CD4-positive, alpha-beta T cell treated with Interferon alpha-2 for 1 hour (primary cell): ENCODE measurements around the gene ABCD4.
A peak's percentile ranks its signal among the peaks of the same experiment; 100 is the strongest.
"Not testable (repeated sequence)": the region's sequence is repeated elsewhere in the genome, so short reads cannot be mapped to it uniquely, and the experiment has no call there.

ENCODE experiments used
- DNase-seq, 2 donors: peaks; one replicate each; pipeline ENCODE4 v3.0.0-alpha.2; 2020 to 2022

Gene ABCD4

DNA sequence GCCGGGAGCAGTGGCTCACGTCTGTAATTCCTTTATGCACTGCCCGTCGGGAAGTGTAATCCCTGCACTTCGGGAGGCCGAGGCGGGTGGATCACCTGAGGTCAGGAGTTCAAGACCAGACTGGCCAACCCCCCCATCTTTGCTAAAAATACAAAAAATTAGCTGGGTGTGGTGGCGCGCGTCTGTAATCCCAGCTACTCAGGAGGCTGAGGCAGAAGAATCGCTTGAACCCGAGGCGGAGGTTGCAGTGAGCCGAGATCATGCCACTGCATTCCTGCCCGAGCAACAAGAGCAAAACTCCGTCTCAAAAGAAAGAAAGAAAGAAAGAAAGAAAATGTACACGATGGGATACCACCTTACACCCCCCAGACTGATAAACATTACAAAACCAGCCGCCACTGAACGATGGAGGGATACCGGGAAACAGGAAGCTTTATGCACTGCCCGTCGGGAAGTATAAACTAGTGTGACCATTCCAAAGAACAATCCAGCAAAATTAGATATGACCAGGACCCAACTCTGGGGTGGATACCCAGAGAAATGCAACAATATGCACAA is 1.1 kb downstream of the ABCD4 start:
- DNase-seq = no peak

DNA sequence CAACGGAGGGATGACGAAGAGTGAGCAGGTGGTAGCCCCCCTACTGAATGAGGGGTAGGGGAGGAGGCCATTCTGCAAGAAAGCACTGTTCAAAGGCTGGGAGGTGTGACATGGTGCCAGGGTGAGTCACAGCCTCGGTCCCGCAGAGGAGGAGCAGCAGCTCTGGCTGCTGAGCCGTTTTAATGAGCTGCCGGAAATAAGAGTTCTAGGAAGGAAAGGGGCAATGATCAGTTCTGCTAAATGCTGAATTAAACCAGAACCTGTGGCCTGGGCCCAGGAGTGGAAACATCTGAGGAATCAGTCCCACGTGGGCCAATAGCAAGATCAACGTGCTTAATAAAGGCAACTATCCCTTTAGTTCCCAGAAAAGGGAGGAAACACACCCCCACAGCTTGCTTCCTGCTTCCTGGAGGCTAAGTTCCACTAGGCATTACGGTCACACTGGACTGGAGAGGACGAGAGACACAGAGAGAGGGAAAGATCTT is 3.6 kb downstream of the ABCD4 start:
- peak in 1 of 2 donors; percentile 47 for DNase-seq

DNA sequence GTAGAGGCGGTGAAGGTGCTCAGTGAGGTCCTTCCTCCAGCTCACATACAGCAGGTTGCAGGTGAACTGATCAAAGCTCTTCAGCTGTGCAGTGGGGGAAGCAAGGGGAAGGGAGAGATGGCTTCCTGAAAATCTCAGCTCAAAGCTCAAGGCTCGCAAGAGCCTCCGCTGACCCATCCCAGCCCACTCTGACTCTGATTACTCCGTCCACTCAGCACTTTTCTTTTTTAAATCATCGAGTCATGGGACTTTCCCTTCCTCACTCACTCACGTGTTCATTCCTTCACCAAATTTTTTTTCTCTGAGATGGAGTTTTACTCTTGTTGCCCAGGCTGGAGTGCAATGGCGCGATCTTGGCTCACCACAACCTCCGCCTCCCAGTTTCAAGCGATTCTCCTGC is 4.7 kb downstream of the ABCD4 start:
- DNase-seq = no peak

DNA sequence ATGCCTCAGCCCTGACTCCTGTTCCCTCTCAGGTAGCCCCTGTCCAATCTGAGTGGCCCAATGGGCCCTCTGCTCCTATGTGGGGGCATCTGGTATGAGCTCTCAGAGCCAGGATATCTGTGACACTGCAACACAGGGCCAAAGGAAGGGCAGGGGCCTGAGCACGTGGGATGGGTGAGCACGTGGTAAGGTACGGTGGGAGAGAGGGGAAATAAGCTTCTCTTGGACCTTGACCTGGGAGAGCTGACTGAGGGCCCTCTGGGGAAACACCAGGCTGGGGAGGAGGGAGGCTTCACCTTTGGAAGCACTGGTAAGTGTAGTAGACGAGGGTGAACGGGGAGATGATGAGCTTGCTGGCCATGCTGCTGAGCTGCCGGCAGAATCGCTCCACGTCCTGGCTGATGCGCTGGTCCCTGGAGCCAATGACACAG is 6.7 kb downstream of the ABCD4 start:
- DNase-seq = no peak

DNA sequence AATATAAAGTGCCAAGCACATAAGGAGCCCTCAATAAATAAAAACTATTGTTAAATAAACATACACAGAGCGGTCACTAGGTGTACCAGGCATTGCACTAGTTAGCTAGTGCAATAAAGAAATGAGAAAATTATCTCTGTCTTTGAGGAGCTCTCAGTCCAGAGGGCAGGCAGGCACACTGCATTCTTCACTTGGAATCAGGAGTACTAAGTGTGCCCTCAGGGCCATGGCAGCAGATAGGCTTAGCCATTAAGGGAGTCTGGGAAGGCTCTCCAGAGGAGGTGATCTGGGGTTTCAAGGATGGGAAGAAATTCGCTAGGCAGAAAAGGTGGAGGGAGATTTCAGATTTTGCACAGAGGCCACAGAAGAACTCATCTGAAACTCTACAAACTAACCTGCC is 9.1 kb downstream of the ABCD4 start:
- no peak for DNase-seq

DNA sequence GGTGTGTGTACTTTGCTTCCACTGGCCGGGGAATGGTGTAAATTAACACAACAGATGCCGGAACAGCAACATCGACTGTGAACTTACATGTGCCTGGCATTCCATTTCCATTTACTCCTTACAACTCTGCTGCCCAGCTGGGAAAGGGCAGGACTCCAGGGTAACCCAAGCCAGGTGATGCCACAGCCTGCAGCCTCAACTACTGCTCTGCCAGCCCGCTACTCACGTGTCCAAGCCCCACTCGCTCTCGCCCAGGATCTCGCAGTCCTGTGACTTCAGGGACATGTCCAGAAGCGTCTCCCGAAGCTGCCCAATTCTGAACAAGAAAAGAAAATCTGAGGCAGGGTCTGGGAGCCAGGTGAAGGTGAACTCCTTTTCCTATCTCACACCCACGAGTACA is 10.7 kb downstream of the ABCD4 start:
- DNase-seq = no peak

DNA sequence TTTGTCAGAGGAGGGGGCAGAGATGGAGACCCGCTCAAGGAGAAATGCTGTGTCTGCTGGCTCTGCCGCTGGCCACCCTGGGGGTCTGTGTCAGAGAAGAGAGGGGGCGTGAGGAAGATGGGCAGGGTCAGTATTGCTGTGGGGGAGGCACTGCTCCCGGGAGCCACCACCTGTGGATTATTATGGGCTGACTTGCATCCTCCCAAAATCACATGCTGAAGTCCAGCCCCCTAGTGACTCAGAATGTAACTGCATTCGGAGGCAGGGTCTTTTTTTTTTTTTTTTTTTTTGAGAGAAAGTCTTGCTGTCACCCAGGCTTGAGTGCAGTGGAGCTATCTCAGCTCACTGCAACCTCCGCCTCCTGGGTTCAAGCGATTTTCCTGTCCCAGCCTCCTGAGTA is 12.3 kb downstream of the ABCD4 start:
- DNase-seq = peak in 1 of 2 donors; percentile 30

DNA sequence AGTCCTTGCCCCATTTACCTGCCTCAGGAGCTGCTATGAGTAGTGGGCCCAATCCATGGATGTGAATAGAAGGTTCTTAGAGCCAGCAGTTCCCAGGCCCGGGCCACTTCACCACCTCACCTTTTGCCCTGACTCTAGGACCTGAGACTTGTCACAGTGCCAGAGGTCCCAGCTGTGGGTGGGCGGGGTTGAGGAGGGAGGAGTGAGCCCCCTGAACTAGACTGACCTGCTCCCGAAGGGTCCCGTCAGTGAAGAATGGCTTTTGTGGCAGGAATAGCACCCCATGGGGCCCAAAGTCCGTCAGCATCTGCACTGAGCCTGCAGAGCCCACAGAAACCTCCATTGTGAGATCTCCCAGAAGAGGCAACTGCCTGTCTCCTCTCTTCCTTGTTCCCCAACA is 12.9 kb downstream of the ABCD4 start:
- no peak for DNase-seq

DNA sequence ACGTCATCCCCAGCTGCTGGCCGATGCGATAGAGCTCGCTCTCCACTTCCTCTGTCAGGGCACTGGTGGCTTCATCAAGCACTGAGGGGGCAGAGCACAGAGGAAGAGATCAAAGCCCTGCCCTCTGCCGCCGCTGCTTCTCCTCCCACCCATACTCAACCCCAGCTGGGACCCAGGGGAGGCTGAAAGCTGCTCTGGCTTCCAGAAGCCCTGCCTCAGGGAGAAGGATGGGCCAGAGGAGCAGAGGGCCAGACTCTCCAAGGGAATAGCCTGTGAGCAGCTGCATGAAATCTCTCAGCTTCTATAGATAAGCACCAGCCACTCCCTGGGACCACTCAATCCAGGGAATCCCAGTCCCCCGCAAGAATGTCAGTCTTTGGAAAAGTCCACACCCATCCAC is 16.0 kb downstream of the ABCD4 start:
- DNase-seq = no peak

DNA sequence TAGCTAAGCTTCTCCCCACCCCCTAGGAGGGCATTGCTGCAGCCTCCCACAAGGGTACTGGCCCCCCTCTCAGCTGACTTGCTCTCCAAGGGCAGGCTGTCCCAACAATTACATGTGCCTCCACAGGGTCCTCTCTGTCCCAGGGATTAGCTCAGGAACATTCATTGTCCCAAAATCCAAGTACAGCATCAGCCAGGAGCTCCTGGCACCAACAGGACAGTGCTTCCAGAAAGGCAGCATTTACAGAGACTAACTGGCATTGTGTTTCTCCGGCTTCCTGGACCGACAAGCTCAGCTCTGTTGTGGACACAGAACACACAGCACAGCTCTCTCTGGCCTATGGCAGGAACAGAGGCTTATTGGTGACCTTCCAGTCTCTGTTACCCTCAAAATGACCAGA is 21.7 kb downstream of the ABCD4 start:
- DNase-seq = no peak

DNA sequence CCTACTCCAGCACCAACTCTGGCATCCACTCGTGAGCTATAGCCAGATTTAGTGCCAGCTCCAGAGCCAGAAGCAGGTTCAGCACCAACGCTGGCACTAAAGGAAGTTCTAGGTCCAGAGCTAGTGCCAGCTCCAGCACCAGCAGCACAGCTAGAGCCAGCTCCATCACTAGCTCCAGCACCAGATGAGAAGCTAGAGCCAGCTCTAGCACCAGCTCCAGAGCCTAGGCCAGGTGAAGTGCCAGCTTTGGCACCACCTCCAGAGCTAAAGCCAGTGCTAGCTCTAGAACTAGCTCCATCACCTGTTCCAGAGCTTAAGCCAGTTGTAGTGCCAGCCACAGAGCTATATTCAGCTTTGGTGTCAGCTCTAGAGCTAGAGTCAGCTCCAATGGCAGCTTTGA is 24.7 kb downstream of the ABCD4 start:
- DNase-seq = no peak

DNA sequence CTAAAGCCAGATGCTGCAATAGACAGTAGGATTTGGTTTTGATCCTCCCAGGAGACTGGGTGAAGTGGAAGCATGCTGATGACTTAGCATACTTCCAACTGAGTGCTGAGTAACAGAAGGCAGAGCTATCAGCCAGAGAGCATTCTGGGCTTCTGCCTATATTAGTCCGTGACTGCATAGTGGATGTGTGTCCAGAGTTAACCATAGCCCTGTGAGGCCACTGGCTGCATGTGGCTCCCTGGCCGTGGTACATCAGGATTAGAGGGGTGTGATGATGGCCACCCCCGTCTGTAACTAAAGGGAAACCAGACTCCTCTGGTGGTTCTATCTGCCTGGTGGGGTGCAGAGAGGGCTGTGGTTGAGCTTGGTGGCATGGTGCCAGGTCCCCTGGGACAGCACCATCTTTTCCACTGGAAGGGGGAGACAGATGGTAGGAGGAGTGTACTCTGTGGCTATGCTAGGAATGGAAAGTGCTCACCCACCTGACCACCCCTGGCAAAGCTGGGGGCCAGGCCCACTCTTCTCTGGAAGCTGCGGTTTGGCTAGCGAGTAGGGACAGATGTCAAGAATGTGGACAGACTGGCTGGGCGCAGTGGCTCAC is 27.4 kb downstream of the ABCD4 start:
- DNase-seq = no peak

DNA sequence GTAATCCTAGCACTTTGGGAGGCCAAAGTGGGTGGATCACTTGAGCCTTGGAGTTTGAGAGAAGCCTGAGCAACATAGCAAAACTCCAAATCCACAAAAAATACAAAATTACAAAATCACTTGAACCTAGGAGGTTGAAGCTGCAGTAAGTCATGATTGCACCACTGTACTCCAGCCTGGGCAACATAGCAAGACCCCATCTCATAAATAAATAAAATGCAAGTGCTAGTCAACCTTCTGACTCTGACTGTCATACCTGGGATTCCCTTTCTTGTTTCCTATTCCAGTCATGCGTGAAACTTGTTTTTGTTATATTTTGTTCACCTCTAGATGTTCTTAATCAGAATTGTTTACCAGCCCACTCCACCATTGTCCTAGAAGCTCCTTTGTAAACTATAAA is 31.4 kb downstream of the ABCD4 start:
- DNase-seq = no peak

DNA sequence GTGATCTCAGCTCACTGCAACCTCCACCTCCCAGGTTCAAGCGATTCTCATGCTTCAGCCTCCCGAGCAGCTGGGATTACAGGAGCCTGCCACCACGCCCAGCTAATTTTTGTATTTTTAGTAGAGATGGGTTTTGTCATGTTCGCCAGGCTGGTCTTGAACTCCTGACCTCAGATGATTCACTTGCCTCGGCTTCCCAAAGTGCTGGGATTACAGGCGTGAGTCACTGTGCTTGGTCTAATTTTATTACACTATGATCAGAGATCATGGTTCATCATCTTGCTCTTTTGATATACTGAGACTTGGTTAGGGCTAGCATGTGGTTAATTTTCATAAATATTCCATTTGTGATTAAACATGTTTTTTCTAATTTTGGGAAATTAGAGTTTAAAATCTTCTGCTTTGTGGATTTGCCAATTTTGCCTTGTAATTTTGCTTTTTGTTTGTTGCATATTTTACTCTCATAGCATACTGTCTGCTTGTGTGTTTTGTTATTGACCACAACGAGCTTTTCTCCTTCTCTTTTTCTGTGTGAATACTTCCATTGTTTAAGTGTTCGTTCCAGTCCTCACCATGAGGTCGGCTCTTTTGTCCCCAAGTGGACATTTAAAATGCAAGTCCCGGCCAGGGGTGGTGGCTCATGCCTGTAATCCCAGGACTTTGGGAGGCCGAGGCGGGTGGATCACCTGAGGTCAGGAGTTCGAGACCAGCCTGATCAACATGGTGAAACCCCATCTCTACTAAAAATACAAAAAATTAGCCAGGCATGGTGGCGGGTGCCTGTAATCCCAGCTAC is 32.2 kb downstream of the ABCD4 start:
- not testable (repeated sequence) for DNase-seq

DNA sequence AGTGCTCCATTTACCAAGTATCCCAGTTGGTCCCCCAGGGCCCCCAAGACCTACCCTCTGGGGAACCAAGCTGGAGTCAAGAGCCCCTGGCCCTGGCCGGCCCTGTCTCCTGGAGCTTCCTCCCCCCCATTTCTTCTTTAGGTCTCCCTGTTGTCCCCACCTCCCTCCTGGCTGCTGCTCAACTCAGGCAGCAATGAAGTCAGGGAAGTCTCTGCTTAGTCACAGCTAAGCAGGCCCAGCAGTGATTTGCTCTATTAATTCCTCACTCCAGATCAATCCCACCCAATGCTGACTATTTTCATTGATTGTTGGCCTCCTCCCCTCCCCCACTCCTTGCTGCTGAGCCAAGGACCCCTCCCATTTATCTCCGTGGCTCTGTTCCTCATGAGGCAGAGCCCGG is 35.1 kb downstream of the ABCD4 start:
- no peak for DNase-seq

DNA sequence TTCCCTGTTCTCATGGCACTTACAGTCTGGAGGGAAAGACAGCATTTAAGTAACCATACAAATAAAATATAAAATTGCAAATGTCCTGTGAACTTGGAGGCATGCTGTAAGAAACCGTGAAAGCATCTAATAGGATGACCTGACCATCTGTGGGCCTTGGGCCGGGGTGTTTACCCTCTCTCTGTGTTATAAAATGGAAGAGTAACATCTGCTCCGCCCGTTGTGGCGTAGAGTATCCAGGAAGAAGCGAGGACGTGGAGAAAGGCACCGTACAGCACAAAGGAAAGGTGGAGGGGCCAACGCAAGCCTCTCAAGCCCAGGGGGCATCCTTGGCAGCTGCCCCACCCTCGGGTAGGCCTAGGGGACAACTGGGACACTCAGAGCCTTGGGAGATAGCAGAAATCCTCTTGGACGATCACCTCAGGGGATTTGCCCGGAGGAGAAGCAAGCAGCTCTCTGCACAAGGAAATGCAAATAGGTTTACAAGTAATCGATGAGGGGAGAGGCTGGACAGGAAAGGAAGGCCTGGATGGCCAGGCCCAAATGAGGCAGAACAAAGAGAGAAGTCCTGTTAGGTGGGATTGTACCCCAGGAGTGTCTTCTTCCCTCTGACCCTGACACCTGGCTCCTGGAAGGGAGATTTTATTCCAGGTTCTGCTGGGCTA is 37.3 kb downstream of the ABCD4 start:
- no peak for DNase-seq

DNA sequence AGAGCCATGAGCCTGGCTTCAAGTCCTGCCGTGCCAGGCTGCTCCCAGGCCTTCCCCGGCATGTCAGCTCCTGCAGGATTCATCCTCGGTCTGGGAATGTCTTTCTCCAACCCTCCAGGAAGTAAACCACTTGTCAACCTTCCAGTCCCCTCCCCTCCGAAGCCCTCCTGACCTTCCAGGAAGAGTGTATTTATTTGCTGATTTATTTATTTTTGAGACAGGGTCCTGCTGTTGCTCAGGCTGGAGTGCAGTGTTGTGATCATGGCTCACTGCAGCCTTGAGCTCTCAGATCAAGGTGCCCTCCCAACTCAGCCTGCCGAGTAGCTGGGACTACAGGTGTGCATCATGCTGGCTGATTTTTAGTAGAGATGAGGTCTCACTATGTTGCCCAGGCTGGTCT is 38.8 kb downstream of the ABCD4 start:
- no peak for DNase-seq

DNA sequence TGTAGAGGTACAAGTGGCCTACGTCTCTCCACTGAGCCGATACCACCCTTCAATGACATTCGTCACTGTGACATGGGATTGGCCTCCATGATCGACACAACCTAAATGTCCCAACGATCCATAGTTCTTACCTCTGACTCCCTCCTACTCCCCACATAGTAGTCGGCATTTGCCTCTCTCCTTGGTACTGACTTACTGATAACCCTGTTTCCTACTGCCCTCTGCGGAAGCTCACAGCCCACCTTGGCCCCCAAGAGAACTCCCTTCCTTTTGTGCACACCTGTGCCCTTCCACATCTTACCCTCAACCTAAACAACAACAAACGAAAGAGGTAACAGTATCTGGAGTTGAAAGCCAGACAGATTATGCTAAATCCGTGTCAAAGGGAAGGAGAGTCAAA is 39.6 kb downstream of the ABCD4 start:
- no peak for DNase-seq

DNA sequence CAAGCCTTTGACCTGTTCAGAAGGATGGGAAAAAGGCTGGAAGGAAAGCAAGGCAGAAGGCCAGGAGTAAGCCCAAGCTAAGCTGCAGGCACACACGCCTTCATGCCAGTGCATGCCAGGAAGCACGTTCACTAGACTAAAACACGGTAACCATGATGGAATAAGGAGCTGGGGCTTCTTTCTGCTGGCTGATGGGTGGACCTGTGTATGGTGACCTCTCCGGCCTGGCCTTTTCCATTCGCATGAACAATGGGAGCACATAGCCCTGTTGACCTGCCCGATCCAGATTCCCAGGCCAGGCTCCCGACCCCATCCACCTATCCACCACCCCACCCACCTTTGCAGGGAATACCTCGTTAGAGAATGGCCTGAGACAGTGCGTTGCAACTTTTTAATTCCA is 40.7 kb downstream of the ABCD4 start:
- no peak for DNase-seq

DNA sequence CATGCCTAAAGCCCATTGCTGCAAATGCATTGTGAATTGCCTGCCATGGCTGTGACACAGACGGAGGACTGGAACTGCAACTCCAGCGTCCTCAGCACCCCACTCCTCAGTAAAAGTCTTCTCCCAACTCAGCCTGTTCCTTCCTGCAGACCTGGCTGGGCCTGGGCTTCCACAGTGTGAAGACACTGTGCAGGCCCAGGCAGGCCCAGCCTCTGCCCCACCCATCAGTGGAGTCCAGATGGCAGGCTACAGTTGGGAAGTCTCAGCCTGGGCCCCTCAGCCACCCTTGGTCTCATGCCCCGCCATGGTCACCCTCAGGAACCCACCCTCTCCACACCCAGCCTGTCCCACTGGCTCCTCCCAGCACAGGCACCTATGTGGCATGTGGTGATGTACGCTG is 41.4 kb downstream of the ABCD4 start:
- no peak for DNase-seq

DNA sequence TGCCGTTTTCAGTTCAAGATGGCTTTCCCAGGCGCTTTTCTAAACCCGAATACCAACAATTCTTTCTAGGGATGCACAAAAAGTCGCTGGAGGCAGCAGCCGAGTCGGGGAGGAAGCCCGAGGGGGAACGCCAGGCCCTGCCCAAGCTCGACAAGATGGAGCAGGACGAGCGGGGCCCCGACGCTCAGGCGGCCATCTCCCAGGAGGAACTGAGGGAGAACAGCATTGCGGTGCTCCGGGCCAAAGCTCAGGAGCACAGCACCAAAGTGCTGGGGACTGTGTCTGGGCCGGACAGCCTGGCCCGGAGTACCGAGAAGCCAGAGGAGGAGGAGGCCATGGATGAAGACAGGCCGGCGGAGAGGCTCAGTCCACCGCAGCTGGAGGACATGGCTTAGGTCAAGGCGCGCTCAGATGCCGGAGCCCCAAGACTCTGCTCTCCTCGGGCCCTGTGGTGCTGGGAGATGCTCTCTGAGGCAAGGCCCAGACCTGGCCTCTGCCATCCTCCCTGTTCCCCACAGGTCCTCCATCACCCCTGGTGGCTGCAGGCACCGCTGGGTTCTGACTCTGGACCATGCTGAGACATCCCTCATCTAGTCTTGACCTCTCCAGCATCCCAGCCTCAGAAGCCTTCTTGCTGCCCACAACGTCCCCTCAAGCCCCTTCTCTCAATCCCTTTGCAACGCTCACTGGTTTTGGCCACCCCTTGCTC is 42.1 kb downstream of the ABCD4 start:
- DNase-seq = no peak

DNA sequence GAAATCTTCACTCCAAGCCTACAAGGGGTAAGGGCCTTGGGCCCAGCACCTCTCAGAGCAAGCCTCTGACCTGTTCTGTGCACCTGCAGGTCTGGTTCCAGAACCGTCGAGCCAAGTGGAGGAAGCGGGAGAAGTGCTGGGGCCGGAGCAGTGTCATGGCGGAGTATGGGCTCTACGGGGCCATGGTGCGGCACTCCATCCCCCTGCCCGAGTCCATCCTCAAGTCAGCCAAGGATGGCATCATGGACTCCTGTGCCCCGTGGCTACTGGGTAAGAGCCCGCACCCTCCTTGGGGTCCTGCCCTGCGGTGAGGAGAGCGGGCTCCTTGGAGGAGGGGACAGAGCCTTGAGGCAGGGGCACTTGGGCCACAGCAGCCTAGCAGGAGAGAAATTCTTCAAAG is 43.2 kb downstream of the ABCD4 start:
- DNase-seq = no peak

DNA sequence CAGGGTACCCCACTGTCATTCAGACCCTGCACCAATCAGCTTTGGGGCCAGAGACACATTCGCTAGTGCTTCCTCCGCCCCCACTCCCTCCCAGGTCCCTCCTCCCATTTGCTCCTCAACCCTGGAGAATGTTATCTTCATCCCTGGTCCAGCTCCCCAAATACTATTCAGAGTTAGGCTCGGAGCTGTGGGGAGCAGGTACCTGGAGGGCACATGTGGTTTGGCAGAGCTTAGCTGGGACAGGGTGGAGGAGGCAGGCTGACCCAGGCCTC is 44.0 kb downstream of the ABCD4 start:
- DNase-seq = no peak
